Activated CD8-positive, alpha-beta T cell treated with anti-CD3 and anti-CD28 coated beads for 36 hours (primary cell): ENCODE results near the gene SUGT1. TPM values are rescaled to one million over a fixed set of nuclear protein-coding genes. Genes with fewer than 3 reads are reported as not detected.

Experiments used
- ATAC-seq: fragments of 200-7000 bp; cut with Tn5 transposase; one replicate; pipeline ENCODE4 v1.10.0; 2021; ENCODE audit warnings: mild to moderate bottlenecking, moderate library complexity
- CTCF ChIA-PET: fragments of 350-600 bp; sonication (Branson Sonifier 250); formaldehyde crosslinking; loops from one replicate; lab custom pipeline; 2021; ENCODE audit warnings: antibody characterized with exemption; lab: Charles Lee
- POLR2A ChIA-PET: fragments of 350-600 bp; sonication (Branson Sonifier 250); formaldehyde crosslinking; loops from one replicate; lab custom pipeline; 2021; ENCODE audit warnings: antibody characterized with exemption; lab: Charles Lee
- DNase-seq: peaks from one replicate; pipeline ENCODE4 v3.0.0-alpha.2; 2020
- H3K27ac Mint-ChIP-seq: one replicate; pipeline ENCODE4 v1.8.0; 2021; ENCODE audit warnings: mild to moderate bottlenecking, mixed read lengths
- H3K27me3 Mint-ChIP-seq: one replicate; pipeline ENCODE4 v1.8.0; 2021; ENCODE audit warnings: mixed read lengths
- H3K36me3 Mint-ChIP-seq: one replicate; pipeline ENCODE4 v1.8.0; 2021; ENCODE audit warnings: low read depth, mixed read lengths
- H3K4me1 Mint-ChIP-seq: one replicate; pipeline ENCODE4 v1.8.0; 2021; ENCODE audit warnings: low read depth, mixed read lengths
- H3K4me3 Mint-ChIP-seq: one replicate; pipeline ENCODE4 v1.8.0; 2021; ENCODE audit warnings: mild to moderate bottlenecking, moderate library complexity, mixed read lengths
- H3K9me3 Mint-ChIP-seq: one replicate; pipeline ENCODE4 v1.8.0; 2021; ENCODE audit warnings: mixed read lengths
- CTCF ChIP-seq: fragments of 200-600 bp; IDR thresholded peaks from one replicate; pipeline ENCODE4 v1.8.0; 2022; ENCODE audit warnings: antibody characterized with exemption, mild to moderate bottlenecking
- intact Hi-C: fragments of 100-400 bp; cut with micrococcal nuclease; formaldehyde crosslinking; loops from one replicate; pipeline ENCODE4 v1.10.0; 2022
- total RNA-seq, 2 experiments: library from RNA; stranded (reverse); gene quantifications; one replicate each; pipeline ENCODE4 v1.2.3, GENCODE V29; 2021

SUGT1 gene
- total RNA-seq, 2 experiments from 2014 or later: 52.0 to 52.5 TPM

- no peaks in the 10 kb centered on the region for H3K4me1 Mint-ChIP-seq
- DNase-seq (no peak), ATAC-seq (no peak)
- CTCF ChIA-PET: interaction anchor here (0.9 to 1.6 kb wide), 3 partner anchors 13 to 18 kb away, joined by 3 to 6 read pairs (median 4); partner anchors contain the start of gene SUGT1
- TF ChIP-seq CTCF: no peak
- no peak overlapping the region for H3K4me3 Mint-ChIP-seq
- intact Hi-C loops: no loop called here
- peaks cover 28% of the 10 kb centered on the region for H3K36me3 Mint-ChIP-seq
- H3K27ac Mint-ChIP-seq: no peak overlapping the region
- H3K27me3 Mint-ChIP-seq: no peaks in the 10 kb centered on the region
- POLR2A ChIA-PET: no interaction called here
- no peaks in the 10 kb centered on the region for H3K9me3 Mint-ChIP-seq
Measured at GRCh38 chr13:52638666-52639328, 13.8 kb upstream of the SUGT1 start.

- no peak for TF ChIP-seq CTCF
- ATAC-seq (no peak), DNase-seq (no peak)
- H3K9me3 Mint-ChIP-seq: no peaks in the 10 kb centered on the region
- H3K4me1 Mint-ChIP-seq: no peaks in the 10 kb centered on the region
- ChIA-PET CTCF (interaction anchor here (0.6 kb wide), 1 partner anchor 11 kb away, joined by 3 read pairs; the partner anchor contains the start of gene SUGT1), POLR2A (no interaction called here)
- H3K27me3 Mint-ChIP-seq: no peaks in the 10 kb centered on the region
- no peak within 1 kb of the TSS for H3K4me3 Mint-ChIP-seq
- no peak within 1 kb of the TSS for H3K27ac Mint-ChIP-seq
- intact Hi-C loops: no loop called here
- peaks cover 30% of the 10 kb centered on the region for H3K36me3 Mint-ChIP-seq
Measured at GRCh38 chr13:52642131-52642530, 10.5 kb upstream of the SUGT1 start, which contains the start of gene HNRNPA1L2. Gene HNRNPA1L2 (plus strand): TSS chr13:52642431. CDS start chr13:52642493, 62 bp downstream.

GRCh38 chr13:52644108-52644507 lies 8.5 kb upstream of the SUGT1 start:
- no peaks in the 10 kb centered on the region for H3K9me3 Mint-ChIP-seq

GRCh38 chr13:52646967-52647366 lies 5.7 kb upstream of the SUGT1 start:
- H3K9me3 Mint-ChIP-seq: no peaks in the 10 kb centered on the region
- ATAC-seq (no peak), DNase-seq (no peak)
- peaks cover 12% of the 10 kb centered on the region for H3K4me1 Mint-ChIP-seq
- ChIA-PET CTCF (no interaction called here), POLR2A (no interaction called here)
- H3K27me3 Mint-ChIP-seq: no peaks in the 10 kb centered on the region
- no peak overlapping the region for H3K27ac Mint-ChIP-seq
- H3K4me3 Mint-ChIP-seq: no peak overlapping the region
- intact Hi-C loops: no loop called here
- peaks cover 26% of the 10 kb centered on the region for H3K36me3 Mint-ChIP-seq
- TF ChIP-seq CTCF: no peak

More at GRCh38 chr13:52644108-52644507, 8.5 kb upstream of the SUGT1 start:
- ATAC-seq (no peak), DNase-seq (no peak)
- Mint-ChIP-seq H3K4me3 (no peak overlapping the region), H3K27me3 (no peaks in the 10 kb centered on the region), H3K4me1 (no peaks in the 10 kb centered on the region), H3K36me3 (peaks cover 29% of the 10 kb centered on the region), H3K27ac (no peak overlapping the region)
- ChIA-PET POLR2A (no interaction called here), CTCF (interaction anchor here (2.0 kb wide), 1 partner anchor 9 kb away, joined by 4 read pairs; no protein-coding TSS in a partner anchor)
- intact Hi-C loops: no loop called here
- TF ChIP-seq CTCF: no peak

- H3K27ac Mint-ChIP-seq: no peak overlapping the region
- CTCF ChIA-PET: no interaction called here
- H3K36me3 Mint-ChIP-seq: peaks cover 17% of the 10 kb centered on the region
- POLR2A ChIA-PET: no interaction called here
- no peak for ATAC-seq
- intact Hi-C loops: loop anchor here (5.0 kb wide), 2 partner anchors 33 to 193 kb away; partner anchors contain the start of gene CKAP2
- TF ChIP-seq CTCF: no peak
- no peak for DNase-seq
- H3K9me3 Mint-ChIP-seq: no peaks in the 10 kb centered on the region
- H3K4me3 Mint-ChIP-seq: no peak overlapping the region
- peaks cover 20% of the 10 kb centered on the region for H3K4me1 Mint-ChIP-seq
- H3K27me3 Mint-ChIP-seq: no peaks in the 10 kb centered on the region
Measured at GRCh38 chr13:52650731-52651130, 1.9 kb upstream of the SUGT1 start.
